NT2/D1 (cell line): Measurements from ENCODE around the gene PLCB4.

Experiments
- DNase-seq: peaks from one replicate; pipeline ENCODE4 v3.0.0-alpha.2; 2011; ENCODE audit warnings: low read depth, low spot score
- H3K27me3 ChIP-seq: 2 replicates; pipeline ENCODE4 v1.6.0; 2011; ENCODE audit warnings: mild to moderate bottlenecking; ENCODE audit not compliant: insufficient read length, insufficient read depth
- H3K36me3 ChIP-seq: 2 replicates; pipeline ENCODE4 v1.6.1; 2011; ENCODE audit warnings: mild to moderate bottlenecking, low read length, mixed read lengths; ENCODE audit not compliant: insufficient read depth, insufficient read length
- H3K4me1 ChIP-seq: 2 replicates; pipeline ENCODE4 v1.5.1; 2011; ENCODE audit not compliant: insufficient read depth, insufficient read length
- H3K4me3 ChIP-seq: 2 replicates; pipeline ENCODE4 v1.5.1; 2011; ENCODE audit warnings: low read depth; ENCODE audit not compliant: insufficient read length
- H3K9ac ChIP-seq: 2 replicates; pipeline ENCODE4 v1.6.0; 2011; ENCODE audit warnings: low read depth; ENCODE audit not compliant: insufficient read length
- H3K9me3 ChIP-seq: 2 replicates; pipeline ENCODE4 v1.5.1; 2011; ENCODE audit warnings: mild to moderate bottlenecking, low read length; ENCODE audit not compliant: insufficient read depth
- SUZ12 ChIP-seq: IDR thresholded peaks from 2 replicates; pipeline ENCODE4 v1.6.1; 2011; ENCODE audit not compliant: insufficient read length, insufficient read depth; ENCODE audit errors: extremely low read depth
- YY1 ChIP-seq: IDR thresholded peaks from 2 replicates; pipeline ENCODE4 v1.6.1; 2011; ENCODE audit not compliant: insufficient read length, insufficient read depth
- ZNF274 ChIP-seq: IDR thresholded peaks from 2 replicates; pipeline ENCODE4 v1.6.1; 2011; ENCODE audit warnings: mild to moderate bottlenecking, low read depth, low read length

Gene PLCB4

DNA sequence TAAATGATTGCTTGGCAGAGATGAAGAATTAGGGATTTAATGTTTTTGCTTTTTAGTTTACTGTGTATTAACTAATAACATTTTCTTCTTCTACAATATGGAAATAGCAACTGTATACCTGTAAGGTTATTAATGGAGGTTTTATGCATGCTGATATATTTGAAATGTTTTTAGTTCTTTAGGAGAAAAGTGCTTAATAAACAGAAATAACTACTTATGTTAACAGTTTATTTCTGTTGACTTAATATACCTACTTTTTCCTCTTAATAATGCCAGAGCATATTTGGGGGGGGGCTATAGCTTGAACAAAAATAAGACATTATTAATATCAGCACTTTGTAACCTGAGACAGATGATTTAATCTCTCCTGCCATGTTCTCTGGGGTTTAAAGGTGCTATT, 33.6 kb downstream of the PLCB4 start:
- H3K27me3 ChIP-seq: no peaks in the 10 kb centered on the region
- H3K4me3 ChIP-seq: no peak overlapping the region
- no peak for DNase-seq
- H3K9ac ChIP-seq: no peak overlapping the region
- no peaks in the 10 kb centered on the region for H3K9me3 ChIP-seq
- peaks cover 2% of the 10 kb centered on the region for H3K36me3 ChIP-seq
- TF ChIP-seq SUZ12 (no peak), ZNF274 (no peak), YY1 (no peak)
- H3K4me1 ChIP-seq: no peaks in the 10 kb centered on the region

DNA sequence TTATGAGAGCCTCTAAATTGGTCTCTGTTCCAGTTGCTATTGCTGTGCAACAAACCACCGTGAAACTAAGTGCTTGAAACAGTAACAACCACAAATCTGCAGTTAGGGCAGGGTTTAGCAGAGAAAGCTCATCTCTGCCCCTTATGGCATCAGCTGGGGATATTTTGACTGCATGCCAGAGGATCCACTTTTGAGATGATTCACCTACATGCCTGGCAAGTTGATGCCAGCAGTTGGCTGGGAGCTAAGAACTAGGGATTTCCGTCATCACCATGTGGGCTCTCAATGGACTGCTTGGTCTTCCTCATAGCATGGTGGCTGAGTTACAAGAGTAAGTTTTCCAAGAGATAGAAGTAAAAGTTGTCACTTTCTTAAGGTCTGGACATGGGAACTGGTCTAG, 35.1 kb downstream of the PLCB4 start:
- DNase-seq: no peak

DNA sequence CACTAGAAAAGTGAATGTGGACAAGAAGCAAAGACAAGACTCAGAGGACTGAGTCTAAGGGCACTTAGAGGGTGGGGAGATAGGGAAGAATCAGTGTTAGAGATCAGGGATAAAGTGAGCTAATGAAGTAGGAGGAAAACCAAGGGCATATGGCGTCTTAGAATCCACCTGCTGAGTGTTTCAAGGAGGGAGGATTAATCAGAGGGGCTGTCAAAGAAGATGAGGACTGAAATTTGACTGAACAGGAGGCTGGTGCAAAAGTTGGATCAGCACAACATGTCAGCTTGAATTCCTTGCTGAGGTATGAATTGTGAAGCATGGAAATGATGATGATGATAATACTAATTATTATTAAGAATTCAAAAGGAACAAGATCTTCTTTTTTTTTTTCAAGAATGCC, 39.4 kb downstream of the PLCB4 start:
- Histone ChIP-seq H3K36me3 (no peaks in the 10 kb centered on the region), H3K4me1 (no peaks in the 10 kb centered on the region), H3K27me3 (no peaks in the 10 kb centered on the region), H3K9me3 (no peaks in the 10 kb centered on the region), H3K9ac (no peak overlapping the region), H3K4me3 (no peak overlapping the region)
- no peak for DNase-seq
- TF ChIP-seq ZNF274 (no peak), YY1 (no peak), SUZ12 (no peak)

More for the DNA sequence above, 35.1 kb downstream of the PLCB4 start:
- H3K4me3 ChIP-seq: no peak overlapping the region
- H3K27me3 ChIP-seq: no peaks in the 10 kb centered on the region
- TF ChIP-seq ZNF274 (no peak), SUZ12 (no peak), YY1 (no peak)
- H3K9me3 ChIP-seq: no peaks in the 10 kb centered on the region
- H3K9ac ChIP-seq: no peak overlapping the region
- H3K4me1 ChIP-seq: no peaks in the 10 kb centered on the region
- H3K36me3 ChIP-seq: peaks cover 2% of the 10 kb centered on the region

DNA sequence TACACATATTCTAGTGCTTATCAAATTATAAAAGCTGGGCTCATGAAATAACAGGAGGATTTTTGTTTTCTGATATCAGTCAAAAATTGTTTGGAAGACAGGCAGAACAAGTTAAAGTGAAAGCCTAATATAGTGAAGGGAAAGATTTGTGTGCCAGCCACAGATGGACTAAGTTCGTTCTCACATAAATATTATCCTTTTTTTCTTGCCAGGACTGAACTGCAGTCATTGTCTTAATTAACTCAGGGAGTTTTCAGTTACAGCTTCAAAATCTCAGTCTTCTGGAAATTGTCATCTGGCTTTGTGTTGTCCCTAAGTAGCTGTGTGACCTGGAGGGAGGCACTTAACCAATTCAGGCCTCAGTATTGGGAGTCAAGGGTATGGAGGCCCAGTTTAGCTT, 40.7 kb downstream of the PLCB4 start:
- Histone ChIP-seq H3K4me1 (no peaks in the 10 kb centered on the region), H3K9me3 (no peaks in the 10 kb centered on the region), H3K4me3 (no peak overlapping the region), H3K36me3 (no peaks in the 10 kb centered on the region), H3K9ac (no peak overlapping the region), H3K27me3 (no peaks in the 10 kb centered on the region)
- no peak for DNase-seq
- no peak for TF ChIP-seq ZNF274
- TF ChIP-seq YY1: no peak
- no peak for TF ChIP-seq SUZ12

DNA sequence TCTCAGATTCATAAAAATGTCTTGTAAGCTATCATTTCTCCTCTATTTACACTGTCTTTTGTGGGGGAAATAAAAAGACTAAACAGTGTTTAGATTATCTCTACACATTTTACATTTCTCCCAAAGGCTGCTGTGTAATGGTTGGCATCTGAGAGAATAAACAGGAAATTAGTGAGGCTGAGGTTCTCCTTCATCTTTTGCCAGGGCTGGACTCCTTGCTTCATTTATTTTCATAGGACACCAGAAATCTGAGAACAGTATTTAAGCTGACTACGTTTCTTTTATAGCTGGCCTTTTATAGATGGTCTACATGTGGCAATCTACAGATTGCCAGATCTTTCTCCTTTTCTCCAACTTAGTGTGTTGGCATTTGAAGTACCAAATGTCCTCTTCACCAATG, 41.5 kb downstream of the PLCB4 start:
- TF ChIP-seq SUZ12 (no peak), YY1 (no peak), ZNF274 (no peak)
- Histone ChIP-seq H3K36me3 (no peaks in the 10 kb centered on the region), H3K4me1 (no peaks in the 10 kb centered on the region), H3K9ac (no peak overlapping the region), H3K4me3 (no peak overlapping the region), H3K9me3 (no peaks in the 10 kb centered on the region), H3K27me3 (no peaks in the 10 kb centered on the region)
- no peak for DNase-seq

DNA sequence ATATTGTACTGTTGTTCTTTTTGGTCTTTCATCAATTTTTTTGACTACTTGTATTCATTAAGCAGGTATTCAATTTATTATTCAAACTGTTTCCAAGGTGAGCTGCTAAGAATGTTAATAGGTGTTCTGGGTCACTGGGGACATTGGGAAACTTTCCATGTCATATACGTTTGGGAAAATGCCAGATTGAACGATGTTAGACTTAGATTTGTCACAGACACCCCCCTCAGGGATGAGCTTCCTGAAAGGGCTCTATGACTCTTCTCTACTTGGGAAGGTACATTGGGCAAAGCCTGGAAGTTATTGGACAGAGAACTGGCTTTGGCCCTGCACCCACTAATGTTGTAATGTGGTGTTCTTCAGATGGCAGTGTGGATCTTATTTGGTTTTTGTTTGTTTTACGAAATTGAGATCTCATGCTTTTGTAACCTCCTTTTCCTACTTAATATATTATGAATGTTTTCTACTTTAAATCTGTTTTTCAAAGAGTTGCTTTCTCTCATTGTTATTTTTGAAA, 42.1 kb downstream of the PLCB4 start:
- Histone ChIP-seq H3K9ac (no peak overlapping the region), H3K4me3 (no peak overlapping the region), H3K4me1 (no peaks in the 10 kb centered on the region), H3K9me3 (no peaks in the 10 kb centered on the region), H3K36me3 (no peaks in the 10 kb centered on the region), H3K27me3 (no peaks in the 10 kb centered on the region)
- DNase-seq: no peak
- TF ChIP-seq SUZ12 (no peak), ZNF274 (no peak), YY1 (no peak)

DNA sequence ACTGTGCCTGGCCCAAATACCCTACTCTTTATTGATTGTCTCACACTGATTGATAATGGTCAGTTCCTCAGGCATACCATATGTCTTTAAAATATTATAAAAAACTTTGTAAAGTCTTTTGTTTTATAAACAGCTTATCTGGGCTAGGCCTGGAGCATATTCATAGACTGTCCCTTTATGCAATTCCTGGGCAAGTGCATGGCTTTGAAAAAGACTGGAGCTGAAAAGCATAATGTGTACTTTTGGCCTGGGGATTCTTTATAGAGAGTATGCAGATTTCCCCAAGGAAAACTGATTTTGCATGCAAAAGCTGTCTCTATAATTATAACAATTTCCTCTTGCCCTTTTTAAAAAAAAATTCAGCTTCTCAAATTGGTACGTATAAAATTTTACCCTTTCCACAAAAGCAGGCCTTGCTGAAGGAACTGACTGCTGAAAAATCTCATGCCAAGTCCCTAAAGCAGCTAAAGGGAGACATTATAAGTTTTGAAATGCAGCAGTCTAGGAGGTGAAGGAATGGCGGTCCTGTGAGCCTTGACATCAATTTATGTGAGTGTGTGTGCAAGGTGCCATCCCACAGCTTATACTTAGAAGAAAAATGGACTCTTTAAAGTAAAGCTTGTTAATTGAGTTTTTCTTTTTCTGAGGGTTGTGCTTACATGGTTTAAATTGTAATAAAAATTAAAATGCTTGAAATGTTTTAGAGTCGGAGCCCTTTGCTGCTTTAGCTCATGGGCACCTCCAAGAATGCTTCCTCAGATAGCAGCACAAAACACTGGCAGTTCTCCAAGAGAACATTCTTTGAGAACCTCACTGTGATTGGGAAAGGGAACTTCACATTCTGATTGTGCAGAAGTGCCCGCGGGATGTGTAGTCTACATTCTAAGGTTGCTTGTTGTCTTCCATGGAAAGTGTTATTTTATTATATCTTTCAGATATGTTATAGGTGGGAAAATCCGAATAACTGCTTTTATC, 43.9 kb downstream of the PLCB4 start:
- Histone ChIP-seq H3K4me1 (no peaks in the 10 kb centered on the region), H3K9me3 (no peaks in the 10 kb centered on the region), H3K4me3 (no peak overlapping the region), H3K36me3 (no peaks in the 10 kb centered on the region), H3K9ac (no peak overlapping the region), H3K27me3 (no peaks in the 10 kb centered on the region)
- no peak for DNase-seq
- TF ChIP-seq SUZ12: no peak
- no peak for TF ChIP-seq YY1
- no peak for TF ChIP-seq ZNF274
